ENCODE measurements around the gene TBC1D3B.

- no peak for TF ChIP-seq EZH2phosphoT487 (conservative IDR thresholded peaks at IDR 0.05; ENCODE audit: low read length)
- TF ChIP-seq CTCF (IDR thresholded peaks at IDR 0.05; ENCODE audit: insufficient read depth, low read length, poor library complexity, severe bottlenecking): no peak
These were observed 40.0 kb downstream of the TBC1D3B start for GRCh38 chr17:36136439-36136838.

Data from SU-DHL-6 (cell line).